Measurements from ENCODE around the gene SPATA33.
A peak's percentile ranks its signal among the peaks of the same experiment; 100 is the strongest.
"Not testable (repeated sequence)": the region's sequence is repeated elsewhere in the genome, so short reads cannot be mapped to it uniquely, and the experiment has no call there.

Gene SPATA33

DNA sequence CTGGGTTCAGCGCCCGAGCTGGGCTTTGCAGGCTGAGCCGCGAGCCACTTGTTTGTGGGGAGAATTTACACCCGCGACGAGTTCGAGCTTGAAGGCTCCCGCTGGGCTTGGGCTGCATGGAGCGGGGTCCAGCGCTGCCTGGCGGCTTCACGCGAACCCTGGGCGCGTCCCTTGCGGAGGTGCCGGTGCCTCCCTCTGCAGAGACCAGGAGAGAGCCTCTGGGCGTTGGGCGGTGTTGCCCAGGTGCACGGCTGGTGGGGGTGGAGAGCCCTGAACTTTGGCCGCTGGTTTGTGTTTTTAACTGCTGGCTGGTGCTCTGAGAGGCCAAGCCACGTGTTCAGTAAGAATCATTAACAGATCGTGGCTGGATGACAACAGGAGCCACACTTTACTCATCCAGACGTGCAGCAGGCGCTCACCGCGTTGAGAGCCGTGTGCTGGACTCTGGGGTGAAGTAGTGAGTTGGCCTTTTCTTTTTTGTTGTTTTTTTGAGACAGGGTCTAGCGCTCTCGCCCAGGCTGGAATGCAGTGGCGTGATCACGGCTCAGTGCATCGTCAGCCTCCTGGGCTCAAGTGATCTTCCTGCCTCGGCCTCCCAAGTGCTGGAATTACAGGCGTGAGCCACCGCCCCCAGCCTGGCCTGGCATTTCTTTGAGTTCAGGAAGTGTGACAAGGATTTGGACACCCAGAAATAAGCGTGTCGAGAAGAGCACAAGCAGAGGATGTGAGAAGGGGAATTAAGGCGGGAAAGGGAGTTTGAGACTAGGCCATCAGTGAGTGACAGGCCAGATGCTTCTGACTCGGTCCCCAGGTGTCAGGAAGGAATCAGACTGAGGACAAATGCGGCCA, 29.7 kb downstream of the SPATA33 start:
- peak; percentile 16 for DNase-seq (ENCODE audit: low read depth)
- peak overlapping the region; percentile 78 for H3K4me3 ChIP-seq (ENCODE audit: low read length)
- TF ChIP-seq, protein P1, sequence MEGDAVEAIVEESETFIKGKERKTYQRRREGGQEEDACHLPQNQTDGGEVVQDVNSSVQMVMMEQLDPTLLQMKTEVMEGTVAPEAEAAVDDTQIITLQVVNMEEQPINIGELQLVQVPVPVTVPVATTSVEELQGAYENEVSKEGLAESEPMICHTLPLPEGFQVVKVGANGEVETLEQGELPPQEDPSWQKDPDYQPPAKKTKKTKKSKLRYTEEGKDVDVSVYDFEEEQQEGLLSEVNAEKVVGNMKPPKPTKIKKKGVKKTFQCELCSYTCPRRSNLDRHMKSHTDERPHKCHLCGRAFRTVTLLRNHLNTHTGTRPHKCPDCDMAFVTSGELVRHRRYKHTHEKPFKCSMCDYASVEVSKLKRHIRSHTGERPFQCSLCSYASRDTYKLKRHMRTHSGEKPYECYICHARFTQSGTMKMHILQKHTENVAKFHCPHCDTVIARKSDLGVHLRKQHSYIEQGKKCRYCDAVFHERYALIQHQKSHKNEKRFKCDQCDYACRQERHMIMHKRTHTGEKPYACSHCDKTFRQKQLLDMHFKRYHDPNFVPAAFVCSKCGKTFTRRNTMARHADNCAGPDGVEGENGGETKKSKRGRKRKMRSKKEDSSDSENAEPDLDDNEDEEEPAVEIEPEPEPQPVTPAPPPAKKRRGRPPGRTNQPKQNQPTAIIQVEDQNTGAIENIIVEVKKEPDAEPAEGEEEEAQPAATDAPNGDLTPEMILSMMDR (conservative IDR thresholded peaks at IDR 0.05; ENCODE audit: low read depth, low read length), result peak; percentile 2

DNA sequence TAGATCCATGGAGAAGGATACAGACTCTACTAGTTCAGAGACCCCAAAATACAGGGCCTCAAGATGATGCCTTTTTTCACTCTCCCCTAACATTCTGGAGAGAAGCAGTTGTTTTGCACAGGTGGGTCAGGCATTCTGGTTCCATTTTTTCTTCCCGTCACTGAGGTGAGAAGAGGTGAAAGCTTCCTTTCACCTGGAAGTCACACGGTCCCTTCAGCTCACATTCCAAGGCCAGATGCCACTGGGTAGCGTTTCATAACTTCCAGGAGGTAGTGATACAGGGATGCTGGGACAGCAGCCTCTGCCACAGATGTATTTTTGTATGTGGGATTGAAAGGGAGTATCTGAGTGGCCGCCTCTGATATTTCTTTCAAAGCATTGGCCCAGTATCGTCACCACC, 30.8 kb downstream of the SPATA33 start:
- TF ChIP-seq, protein P1 (conservative IDR thresholded peaks at IDR 0.05; ENCODE audit: low read depth, low read length), result no peak
- H3K4me3 ChIP-seq (ENCODE audit: low read length), result no peak overlapping the region

DNA sequence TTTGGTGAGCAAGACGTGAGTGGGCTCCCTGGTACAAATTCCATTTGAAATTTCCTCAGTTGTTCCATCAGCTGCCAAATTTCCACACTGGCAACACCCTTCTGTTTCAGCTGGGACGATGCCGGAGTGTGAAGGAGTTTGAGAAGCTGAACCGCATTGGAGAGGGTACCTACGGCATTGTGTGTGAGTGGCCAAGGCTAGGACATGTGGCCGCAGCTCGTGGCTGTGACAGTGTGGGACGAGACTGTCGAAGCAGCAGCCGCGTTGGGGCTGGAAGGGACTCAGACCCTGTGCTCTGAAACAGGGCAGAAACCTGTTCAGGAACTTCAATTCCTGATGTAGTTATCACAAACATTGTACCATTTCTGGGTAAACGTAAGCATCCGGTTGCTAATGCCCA, 31.5 kb downstream of the SPATA33 start:
- TF ChIP-seq, protein P1 (conservative IDR thresholded peaks at IDR 0.05; ENCODE audit: low read depth, low read length), result no peak
- no peak for DNase-seq (ENCODE audit: low read depth)
- no peak overlapping the region for H3K4me3 ChIP-seq (ENCODE audit: low read length)

More for the DNA sequence above, 30.8 kb downstream of the SPATA33 start:
- DNase-seq (ENCODE audit: low read depth), result no peak

DNA sequence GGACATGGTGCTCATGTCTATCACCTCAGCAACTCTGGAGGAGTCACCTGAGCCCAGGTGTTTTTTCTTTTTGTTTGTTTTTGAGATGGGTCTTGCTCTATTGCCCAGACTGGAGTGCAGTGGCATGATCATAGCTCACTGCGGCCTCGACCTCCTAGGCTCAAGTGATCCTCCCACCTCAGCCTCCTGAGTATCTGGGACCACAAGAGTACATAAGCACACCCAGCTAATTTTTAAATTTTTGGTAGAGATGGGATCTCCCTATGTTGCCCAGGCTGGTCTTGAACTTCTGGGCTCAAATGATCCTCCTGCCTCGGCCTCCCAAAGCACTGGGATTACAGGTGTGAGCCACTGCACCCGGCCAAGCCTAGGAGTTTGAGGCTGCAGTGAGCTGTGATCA, 32.0 kb downstream of the SPATA33 start:
- not testable (repeated sequence) for DNase-seq (ENCODE audit: low read depth); H3K4me3 ChIP-seq (ENCODE audit: low read length)

DNA sequence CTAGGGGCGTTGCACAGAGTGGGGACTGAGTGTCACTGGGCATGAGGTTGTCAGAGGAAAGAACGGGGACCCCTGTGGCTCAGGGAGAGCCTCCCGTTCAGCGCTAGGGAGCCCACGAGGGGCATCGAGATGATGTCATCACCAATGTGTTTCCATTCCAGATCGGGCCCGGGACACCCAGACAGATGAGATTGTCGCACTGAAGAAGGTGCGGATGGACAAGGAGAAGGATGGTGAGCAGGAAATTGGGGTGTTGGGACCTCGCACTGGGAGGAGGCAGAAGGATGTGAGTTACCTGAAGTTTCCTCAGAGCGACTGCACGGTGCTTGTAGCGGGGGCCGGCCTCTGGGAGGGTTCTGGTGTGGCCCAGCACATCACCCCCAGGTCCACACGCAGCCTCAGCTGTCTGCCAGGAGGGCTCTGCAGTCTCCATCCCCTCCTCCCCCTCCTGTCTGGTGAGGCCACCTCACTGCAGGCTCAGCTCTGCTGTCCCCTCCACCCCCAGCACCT, 32.8 kb downstream of the SPATA33 start:
- TF ChIP-seq, protein P1 (conservative IDR thresholded peaks at IDR 0.05; ENCODE audit: low read depth, low read length), result no peak
- no peak overlapping the region for H3K4me3 ChIP-seq (ENCODE audit: low read length)
- no peak for DNase-seq (ENCODE audit: low read depth)

DNA sequence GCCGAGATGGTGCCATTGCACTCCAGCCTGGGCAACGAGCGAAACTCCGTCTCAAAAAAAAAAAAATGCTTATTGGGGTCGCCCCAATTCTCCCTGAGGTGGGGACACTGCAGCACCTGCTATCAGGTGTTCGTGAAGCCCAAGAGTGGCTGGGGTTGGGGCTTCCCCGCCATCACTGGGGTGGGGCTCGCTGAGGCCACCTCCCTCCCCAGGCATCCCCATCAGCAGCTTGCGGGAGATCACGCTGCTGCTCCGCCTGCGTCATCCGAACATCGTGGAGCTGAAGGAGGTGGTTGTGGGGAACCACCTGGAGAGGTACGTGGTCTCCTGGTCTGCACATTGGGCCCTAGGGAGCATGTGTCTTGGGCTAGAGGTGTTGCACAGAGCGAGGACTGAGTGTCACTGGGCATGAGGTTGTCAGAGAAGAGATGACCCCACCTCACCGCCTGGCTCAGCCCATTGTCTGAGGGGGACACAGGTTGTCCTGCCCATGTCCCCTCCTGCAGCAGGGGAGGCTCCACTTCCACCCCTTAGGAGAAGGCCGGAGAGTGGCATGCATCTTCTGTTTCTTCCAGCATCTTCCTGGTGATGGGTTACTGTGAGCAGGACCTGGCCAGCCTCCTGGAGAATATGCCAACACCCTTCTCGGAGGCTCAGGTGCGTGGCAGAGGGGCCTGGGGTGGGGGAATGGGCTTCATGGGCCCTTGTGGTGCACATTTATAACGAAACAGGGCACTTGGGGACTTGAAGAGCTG, 33.8 kb downstream of the SPATA33 start:
- TF ChIP-seq, protein P1 (conservative IDR thresholded peaks at IDR 0.05; ENCODE audit: low read depth, low read length), result no peak
- DNase-seq (ENCODE audit: low read depth), result no peak
- no peak overlapping the region for H3K4me3 ChIP-seq (ENCODE audit: low read length)

DNA sequence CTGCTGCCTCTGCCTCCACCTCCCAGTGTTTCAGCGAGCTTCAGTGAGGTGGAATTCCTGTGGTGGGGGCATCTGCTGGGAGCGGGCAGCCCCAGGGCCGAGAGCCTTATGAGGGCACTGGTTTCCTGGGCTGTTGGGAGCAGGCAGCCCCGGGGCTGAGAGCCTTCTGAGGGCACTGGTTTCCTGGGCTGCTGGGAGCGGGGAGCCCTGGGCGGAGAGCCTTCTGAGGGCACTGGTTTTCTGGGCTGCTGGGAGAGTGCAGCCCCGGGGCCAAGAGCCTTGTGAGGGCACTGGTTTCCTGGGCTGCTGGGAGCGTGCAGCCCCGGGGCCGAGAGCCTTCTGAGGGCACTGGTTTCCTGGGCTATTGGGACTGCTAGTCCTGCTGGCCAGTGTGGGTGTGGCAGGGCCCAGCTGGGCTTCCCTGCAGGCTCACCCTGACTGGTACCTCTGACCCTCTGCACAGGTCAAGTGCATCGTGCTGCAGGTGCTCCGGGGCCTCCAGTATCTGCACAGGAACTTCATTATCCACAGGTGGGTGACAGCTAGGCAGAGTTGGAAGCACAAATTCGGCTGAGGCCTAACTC, 34.4 kb downstream of the SPATA33 start:
- no peak overlapping the region for H3K4me3 ChIP-seq (ENCODE audit: low read length)
- no peak for DNase-seq (ENCODE audit: low read depth)
- TF ChIP-seq, protein P1 (conservative IDR thresholded peaks at IDR 0.05; ENCODE audit: low read depth, low read length), result no peak
